ENCODE results near the gene TAS2R38.
"Not testable (repeated sequence)": the region's sequence is repeated elsewhere in the genome, so short reads cannot be mapped to it uniquely, and the experiment has no call there.

TAS2R38 gene

GRCh38 chr7:141991140-141991539 is 17.6 kb upstream of the TAS2R38 start:
- Histone ChIP-seq H3K9me3 (no peaks in the 10 kb centered on the region), H3K4me1 (no peaks in the 10 kb centered on the region), H3K4me3 (no peak overlapping the region), H3K27me3 (ENCODE audit: low read depth) (no peaks in the 10 kb centered on the region), H3K36me3 (replicated peaks) (no peaks in the 10 kb centered on the region)
- in situ Hi-C loops (cut with MboI; ENCODE audit: low sequenced_read_pairs), result no loop called here
- DNase-seq (ENCODE audit: low spot score in 2 of 2), result no peak

- no peak for DNase-seq (ENCODE audit: low spot score in 2 of 2)
- in situ Hi-C loops (cut with MboI; ENCODE audit: low sequenced_read_pairs), result no loop called here
Measured at GRCh38 chr7:141990011-141990725, 16.6 kb upstream of the TAS2R38 start.

DNA sequence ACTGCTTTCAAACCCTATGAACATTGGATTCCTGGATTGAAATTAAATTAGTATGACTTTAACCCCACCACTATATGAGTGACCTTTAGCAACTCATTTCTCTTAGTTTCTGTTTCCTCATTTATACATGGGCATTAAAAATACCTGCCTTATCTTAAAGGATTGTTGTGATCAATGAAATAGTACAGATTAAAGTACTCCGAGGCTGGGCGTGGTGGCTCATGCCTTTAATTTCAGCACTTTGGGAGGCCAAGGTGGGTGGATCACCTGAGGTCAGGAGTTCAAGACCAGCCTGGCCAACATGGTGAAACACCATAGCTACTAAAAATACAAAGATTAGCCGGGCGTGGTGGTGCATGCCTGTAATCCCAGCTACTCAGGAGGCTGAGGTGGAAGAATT is 14.2 kb upstream of the TAS2R38 start:
- in situ Hi-C loops (cut with MboI; ENCODE audit: low sequenced_read_pairs); H3K27me3 ChIP-seq (ENCODE audit: low read depth); H3K9me3 ChIP-seq; H3K36me3 ChIP-seq (replicated peaks); H3K4me1 ChIP-seq; DNase-seq (ENCODE audit: low spot score in 2 of 2); H3K4me3 ChIP-seq: not testable (repeated sequence)

More at GRCh38 chr7:141990011-141990725, 16.6 kb upstream of the TAS2R38 start:
- no peaks in the 10 kb centered on the region for H3K9me3 ChIP-seq
- H3K36me3 ChIP-seq (replicated peaks), result no peaks in the 10 kb centered on the region
- no peak overlapping the region for H3K4me3 ChIP-seq
- H3K4me1 ChIP-seq, result no peaks in the 10 kb centered on the region
- H3K27me3 ChIP-seq (ENCODE audit: low read depth), result no peaks in the 10 kb centered on the region

- in situ Hi-C loops (cut with MboI; ENCODE audit: low sequenced_read_pairs), result no loop called here
- no peak overlapping the region for H3K4me3 ChIP-seq
Measured at GRCh38 chr7:141986923-141987322, 13.3 kb upstream of the TAS2R38 start.

DNA sequence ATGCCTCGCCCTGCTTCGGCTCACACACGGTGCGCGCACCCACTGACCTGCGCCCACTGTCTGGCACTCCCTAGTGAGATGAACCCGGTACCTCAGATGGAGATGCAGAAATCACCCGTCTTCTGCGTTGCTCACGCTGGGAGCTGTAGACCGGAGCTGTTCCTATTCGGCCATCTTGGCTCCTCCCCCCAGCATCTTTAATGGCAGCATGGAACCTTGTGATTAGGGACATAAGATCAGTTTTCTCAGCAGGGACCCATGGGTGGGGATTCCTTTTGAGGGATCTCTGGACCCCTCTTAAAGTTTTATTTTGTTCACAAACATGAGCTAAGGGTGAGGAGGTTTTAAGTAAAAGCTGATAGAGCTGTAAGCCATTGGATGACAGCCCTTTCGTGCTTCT is 12.4 kb upstream of the TAS2R38 start:
- H3K27me3 ChIP-seq (ENCODE audit: low read depth); in situ Hi-C loops (cut with MboI; ENCODE audit: low sequenced_read_pairs); H3K4me1 ChIP-seq; H3K9me3 ChIP-seq; H3K4me3 ChIP-seq; H3K36me3 ChIP-seq (replicated peaks); DNase-seq (ENCODE audit: low spot score in 2 of 2): not testable (repeated sequence)

More at GRCh38 chr7:141986923-141987322, 13.3 kb upstream of the TAS2R38 start:
- Histone ChIP-seq H3K9me3 (no peaks in the 10 kb centered on the region), H3K4me1 (no peaks in the 10 kb centered on the region), H3K27me3 (ENCODE audit: low read depth) (no peaks in the 10 kb centered on the region), H3K36me3 (replicated peaks) (no peaks in the 10 kb centered on the region)
- DNase-seq (ENCODE audit: low spot score in 2 of 2), result no peak

- Histone ChIP-seq H3K4me3 (no peak overlapping the region), H3K4me1 (no peaks in the 10 kb centered on the region), H3K9me3 (no peaks in the 10 kb centered on the region), H3K27me3 (ENCODE audit: low read depth) (no peaks in the 10 kb centered on the region), H3K36me3 (replicated peaks) (no peaks in the 10 kb centered on the region)
- in situ Hi-C loops (cut with MboI; ENCODE audit: low sequenced_read_pairs), result no loop called here
- no peak for DNase-seq (ENCODE audit: low spot score in 2 of 2)
Measured at GRCh38 chr7:141979568-141979967, 6.0 kb upstream of the TAS2R38 start.

- in situ Hi-C loops (cut with MboI; ENCODE audit: low sequenced_read_pairs), result no loop called here
- no peaks in the 10 kb centered on the region for H3K4me1 ChIP-seq
- no peaks in the 10 kb centered on the region for H3K9me3 ChIP-seq
- H3K27me3 ChIP-seq (ENCODE audit: low read depth), result no peaks in the 10 kb centered on the region
- DNase-seq (ENCODE audit: low spot score in 2 of 2), result no peak
- no peaks in the 10 kb centered on the region for H3K36me3 ChIP-seq (replicated peaks)
- no peak overlapping the region for H3K4me3 ChIP-seq
Measured at GRCh38 chr7:141978351-141978750, 4.8 kb upstream of the TAS2R38 start.

GRCh38 chr7:141976524-141977245 is 3.1 kb upstream of the TAS2R38 start:
- Histone ChIP-seq H3K27me3 (ENCODE audit: low read depth) (no peaks in the 10 kb centered on the region), H3K9me3 (no peaks in the 10 kb centered on the region), H3K4me3 (no peak overlapping the region), H3K4me1 (no peaks in the 10 kb centered on the region), H3K36me3 (replicated peaks) (no peaks in the 10 kb centered on the region)
- no peak for DNase-seq (ENCODE audit: low spot score in 2 of 2)
- in situ Hi-C loops (cut with MboI; ENCODE audit: low sequenced_read_pairs), result no loop called here

DNA sequence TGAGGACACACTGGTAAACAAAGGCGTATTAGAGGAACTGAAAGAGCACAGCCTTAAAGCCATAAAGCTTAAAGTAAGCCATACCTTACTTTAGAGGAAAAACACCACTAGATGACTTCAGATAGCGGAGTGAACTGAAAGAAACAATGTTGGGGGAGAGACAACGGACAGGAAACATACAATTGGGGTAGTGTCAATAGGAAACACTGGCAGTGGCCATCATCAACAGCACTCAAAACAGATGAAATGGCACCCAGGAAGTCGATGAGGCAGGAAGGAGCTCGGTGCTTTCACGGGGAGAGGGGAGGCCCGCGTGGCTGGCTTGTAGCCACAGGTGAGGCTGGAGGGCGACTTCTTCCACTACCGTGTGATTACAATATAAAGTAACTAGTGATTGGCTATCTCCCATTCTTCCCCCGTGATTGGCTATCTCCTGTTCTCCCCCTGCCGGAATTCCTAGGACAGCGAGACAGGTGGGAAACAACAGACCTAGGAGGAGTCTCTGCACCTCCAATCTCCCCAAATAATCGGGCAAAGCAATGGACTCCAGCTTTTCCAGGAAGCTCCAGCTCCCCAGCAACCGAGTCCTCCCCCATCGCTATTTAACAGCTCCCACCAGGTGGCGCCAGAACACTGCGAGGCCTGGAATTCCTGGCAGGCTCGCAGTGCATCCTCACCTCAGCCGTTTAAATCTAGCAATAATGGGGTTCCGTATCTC is 2.4 kb upstream of the TAS2R38 start:
- Histone ChIP-seq H3K4me3 (no peak overlapping the region), H3K27me3 (ENCODE audit: low read depth) (no peaks in the 10 kb centered on the region), H3K4me1 (no peaks in the 10 kb centered on the region), H3K36me3 (replicated peaks) (no peaks in the 10 kb centered on the region), H3K9me3 (no peaks in the 10 kb centered on the region)
- peak; percentile 9 to 87 for DNase-seq (ENCODE audit: low spot score in 2 of 2)
- in situ Hi-C loops (cut with MboI; ENCODE audit: low sequenced_read_pairs), result no loop called here

DNA sequence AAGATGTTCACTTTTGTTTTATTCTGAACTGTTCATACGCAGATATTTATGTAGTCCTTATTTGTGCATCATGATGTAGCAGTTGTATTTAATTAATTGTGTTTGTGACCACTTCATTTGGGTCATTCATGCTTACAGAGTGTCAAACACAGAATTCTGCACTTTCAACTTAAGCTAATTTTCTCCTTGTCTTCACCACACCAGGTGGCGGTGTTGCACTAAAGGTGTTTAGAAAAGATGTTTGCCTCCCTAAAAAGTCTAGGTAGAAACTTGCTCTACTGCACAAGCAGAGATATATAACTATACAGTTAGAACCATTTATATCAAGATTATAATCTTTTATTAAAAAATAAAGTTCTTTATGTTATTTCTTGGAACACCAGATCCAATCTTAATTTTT is 1.3 kb upstream of the TAS2R38 start:
- DNase-seq (ENCODE audit: low spot score in 2 of 2), result no peak
- in situ Hi-C loops (cut with MboI; ENCODE audit: low sequenced_read_pairs), result no loop called here
- H3K4me1 ChIP-seq, result no peaks in the 10 kb centered on the region
- no peaks in the 10 kb centered on the region for H3K27me3 ChIP-seq (ENCODE audit: low read depth)
- H3K36me3 ChIP-seq (replicated peaks), result no peaks in the 10 kb centered on the region
- no peaks in the 10 kb centered on the region for H3K9me3 ChIP-seq
- no peak overlapping the region for H3K4me3 ChIP-seq

GRCh38 chr7:141960687-141961422 is 12.7 kb downstream of the TAS2R38 start:
- no peak overlapping the region for H3K4me3 ChIP-seq
- no peaks in the 10 kb centered on the region for H3K4me1 ChIP-seq
- in situ Hi-C loops (cut with MboI; ENCODE audit: low sequenced_read_pairs), result no loop called here
- DNase-seq (ENCODE audit: low spot score in 2 of 2), result no peak
- H3K9me3 ChIP-seq, result no peaks in the 10 kb centered on the region
- no peaks in the 10 kb centered on the region for H3K27me3 ChIP-seq (ENCODE audit: low read depth)
- no peaks in the 10 kb centered on the region for H3K36me3 ChIP-seq (replicated peaks)

DNA sequence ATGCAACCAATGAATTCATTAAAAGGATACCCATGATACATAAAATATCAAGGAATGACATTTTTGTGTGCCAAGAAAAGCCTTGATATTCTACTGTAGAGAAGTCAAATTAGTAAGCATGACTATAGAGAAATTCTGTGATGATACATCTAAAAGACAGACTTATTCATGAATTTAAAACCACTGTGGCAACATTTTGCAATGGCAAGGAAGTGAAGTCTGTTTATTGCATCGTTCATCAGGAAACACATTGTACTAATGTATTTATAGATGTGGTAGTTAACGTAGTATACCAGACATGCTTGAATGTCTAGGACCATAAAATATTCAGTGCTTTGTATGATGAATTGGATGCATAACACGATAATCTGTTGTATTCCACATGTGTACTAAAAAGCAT is 17.5 kb downstream of the TAS2R38 start:
- in situ Hi-C loops (cut with MboI; ENCODE audit: low sequenced_read_pairs), result no loop called here

GRCh38 chr7:141954334-141954733 is 19.2 kb downstream of the TAS2R38 start:
- in situ Hi-C loops (cut with MboI; ENCODE audit: low sequenced_read_pairs), result no loop called here
- no peak for DNase-seq (ENCODE audit: low spot score in 2 of 2)
- H3K27me3 ChIP-seq (ENCODE audit: low read depth), result no peaks in the 10 kb centered on the region

More for the DNA sequence above, 17.5 kb downstream of the TAS2R38 start:
- no peak overlapping the region for H3K4me3 ChIP-seq
- H3K9me3 ChIP-seq, result no peaks in the 10 kb centered on the region
- no peaks in the 10 kb centered on the region for H3K27me3 ChIP-seq (ENCODE audit: low read depth)
- no peaks in the 10 kb centered on the region for H3K36me3 ChIP-seq (replicated peaks)
- no peak for DNase-seq (ENCODE audit: low spot score in 2 of 2)
- no peaks in the 10 kb centered on the region for H3K4me1 ChIP-seq

More at GRCh38 chr7:141954334-141954733, 19.2 kb downstream of the TAS2R38 start:
- no peaks in the 10 kb centered on the region for H3K9me3 ChIP-seq
- H3K36me3 ChIP-seq (replicated peaks), result no peaks in the 10 kb centered on the region
- H3K4me1 ChIP-seq, result no peaks in the 10 kb centered on the region
- no peak overlapping the region for H3K4me3 ChIP-seq
